ENCODE data around the gene RCE1. TPM values are rescaled to one million over a fixed set of nuclear protein-coding genes. Genes with fewer than 3 reads are reported as not detected.

The RCE1 gene
- total RNA-seq, 2 donors from 2014 or later = 25.5 to 28.3 TPM

DNA sequence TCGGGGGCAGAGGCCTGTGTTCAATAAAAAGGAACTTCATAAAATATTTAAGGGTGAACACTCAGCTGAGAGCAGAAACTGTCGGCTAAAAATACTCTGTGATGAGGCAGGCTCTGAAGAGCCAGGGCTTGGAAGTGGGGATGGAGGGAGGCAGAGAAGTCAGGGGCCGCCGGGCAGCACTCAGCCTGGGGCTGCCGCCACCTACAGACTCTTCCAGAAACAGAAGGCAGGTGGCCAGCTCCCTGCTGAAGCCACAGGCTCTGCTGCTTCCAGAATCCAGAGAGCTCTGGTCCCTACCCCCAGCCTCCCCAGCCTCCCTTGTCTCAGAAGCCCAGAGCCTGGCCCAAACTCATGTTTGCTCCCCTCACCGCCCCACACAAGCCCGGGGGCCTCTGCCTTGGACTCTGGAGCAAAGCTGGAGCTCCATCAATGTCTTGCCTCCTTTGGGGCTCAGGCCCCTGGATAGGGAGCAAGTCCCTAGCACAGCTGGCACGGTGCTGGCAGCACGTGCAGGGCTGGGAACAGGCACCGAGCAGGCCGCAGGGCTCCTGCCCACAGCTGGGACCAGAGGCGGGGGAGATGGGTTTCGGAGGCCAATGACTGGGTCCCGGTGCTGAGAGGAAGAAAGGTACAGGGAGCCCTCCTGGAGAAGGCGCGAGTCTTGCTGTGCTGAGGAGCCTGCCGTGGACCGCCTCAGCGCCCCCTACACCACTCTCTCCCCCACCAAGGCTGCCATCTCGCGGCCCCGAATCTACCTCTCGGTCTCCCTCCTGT is 21.9 kb downstream of the RCE1 start:
- no peak for DNase-seq
- peak; percentile 33 for ATAC-seq
- intact Hi-C loops (cut with DNase I, micrococcal nuclease) = no loop called here

- intact Hi-C loops (cut with DNase I, micrococcal nuclease) = no loop called here
- ATAC-seq (no peak), DNase-seq (no peak)
These were observed 22.8 kb downstream of the RCE1 start for GRCh38 chr11:66866007-66866406.

- DNase-seq (peak in 1 of 2 donors; percentile 21), ATAC-seq (no peak)
- intact Hi-C loops (cut with DNase I, micrococcal nuclease) = no loop called here
These were observed 23.3 kb downstream of the RCE1 start for GRCh38 chr11:66866511-66866986.

- DNase-seq (peak in 1 of 2 donors; percentile 21), ATAC-seq (no peak)
- intact Hi-C loops (cut with DNase I, micrococcal nuclease) = no loop called here
These were observed 24.3 kb downstream of the RCE1 start for GRCh38 chr11:66867425-66868040.

GRCh38 chr11:66868082-66868725 is 25.0 kb downstream of the RCE1 start:
- DNase-seq (no peak), ATAC-seq (no peak)
- intact Hi-C loops (cut with DNase I, micrococcal nuclease) = no loop called here

DNA sequence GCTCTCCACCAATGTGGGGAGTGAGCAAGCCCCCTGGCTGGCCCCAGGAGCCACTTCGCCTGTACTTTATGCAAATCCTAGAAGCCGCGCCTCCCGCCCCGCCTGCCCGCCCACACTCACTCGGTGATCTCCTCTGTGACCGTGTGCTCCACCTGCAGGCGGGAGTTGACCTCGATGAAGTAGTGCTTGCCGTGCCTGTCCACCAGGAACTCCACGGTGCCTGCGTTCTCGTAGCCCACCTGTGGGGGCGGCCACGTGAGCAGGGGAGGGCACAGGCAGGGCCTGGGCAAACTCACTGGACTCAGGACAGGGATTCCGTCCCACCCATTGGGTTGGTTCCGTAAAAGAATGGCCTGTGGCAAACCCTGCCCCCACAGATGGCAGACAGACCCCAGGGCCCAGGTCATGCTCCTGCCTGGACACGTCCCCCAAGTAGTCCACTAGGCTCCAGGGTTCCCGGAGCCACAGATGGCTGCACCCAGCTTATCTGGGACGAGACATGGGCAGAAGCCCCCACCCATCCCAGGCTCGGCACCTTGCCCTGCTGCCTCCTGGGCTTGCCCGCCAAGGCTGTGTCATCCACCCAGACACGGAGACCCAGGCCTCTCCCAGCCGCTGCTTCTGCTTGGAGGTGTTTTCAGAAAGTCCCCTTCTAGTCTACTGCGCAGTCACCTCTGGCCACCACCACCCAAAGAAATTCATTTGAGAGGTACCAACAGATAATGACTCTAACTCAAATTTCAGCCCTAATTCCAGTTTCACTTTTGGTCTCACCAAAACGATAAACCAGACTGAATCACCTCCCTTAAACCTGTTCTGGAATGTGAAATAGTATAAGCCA is 25.7 kb downstream of the RCE1 start:
- DNase-seq (peak; percentile 81 to 91), ATAC-seq (peak; percentile 64)
- intact Hi-C loops (cut with DNase I, micrococcal nuclease) = no loop called here

DNA sequence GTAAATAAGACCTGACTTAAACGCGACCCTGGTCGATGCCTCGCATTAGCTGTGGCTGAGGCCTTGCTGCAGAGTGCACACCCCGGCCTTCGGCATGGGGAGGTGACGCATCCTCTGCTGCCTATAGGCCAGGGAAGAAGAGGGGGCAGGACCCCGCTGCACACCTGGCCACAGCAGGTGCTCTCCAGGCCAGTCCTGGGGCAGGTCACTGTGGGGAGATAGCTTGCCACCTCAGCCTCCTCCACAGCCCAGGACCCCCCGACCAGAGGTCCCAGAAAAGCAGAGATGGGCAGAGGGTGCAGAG is 26.3 kb downstream of the RCE1 start:
- ATAC-seq (no peak), DNase-seq (no peak)
- intact Hi-C loops (cut with DNase I, micrococcal nuclease) = no loop called here

DNA sequence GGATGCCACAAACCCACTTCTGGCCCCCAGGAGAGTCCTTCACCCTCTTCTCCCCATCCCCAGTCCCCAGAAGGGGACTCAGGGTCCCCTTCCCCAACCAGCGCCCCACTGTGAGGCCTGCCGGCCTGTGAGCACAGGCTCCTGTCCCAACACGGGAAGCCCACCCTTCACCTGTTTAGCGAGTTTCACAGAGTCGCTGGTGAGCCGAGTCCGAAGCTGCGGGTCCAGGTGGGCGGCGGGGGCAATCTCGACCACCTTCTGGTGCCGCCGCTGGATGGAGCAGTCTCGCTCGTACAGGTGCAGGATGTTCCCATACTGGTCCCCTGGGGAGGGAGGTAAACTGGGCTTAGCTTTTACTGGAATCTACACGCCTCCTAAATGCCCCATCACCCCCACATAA is 26.9 kb downstream of the RCE1 start:
- no peak for ATAC-seq
- no peak for DNase-seq
- intact Hi-C loops (cut with DNase I, micrococcal nuclease) = no loop called here

- ATAC-seq (no peak), DNase-seq (no peak)
- intact Hi-C loops (cut with DNase I, micrococcal nuclease) = no loop called here
These were observed 27.6 kb downstream of the RCE1 start for GRCh38 chr11:66870616-66871520.

- intact Hi-C loops (cut with DNase I, micrococcal nuclease) = no loop called here
- DNase-seq (no peak), ATAC-seq (no peak)
These were observed 28.3 kb downstream of the RCE1 start for GRCh38 chr11:66871521-66871901.

DNA sequence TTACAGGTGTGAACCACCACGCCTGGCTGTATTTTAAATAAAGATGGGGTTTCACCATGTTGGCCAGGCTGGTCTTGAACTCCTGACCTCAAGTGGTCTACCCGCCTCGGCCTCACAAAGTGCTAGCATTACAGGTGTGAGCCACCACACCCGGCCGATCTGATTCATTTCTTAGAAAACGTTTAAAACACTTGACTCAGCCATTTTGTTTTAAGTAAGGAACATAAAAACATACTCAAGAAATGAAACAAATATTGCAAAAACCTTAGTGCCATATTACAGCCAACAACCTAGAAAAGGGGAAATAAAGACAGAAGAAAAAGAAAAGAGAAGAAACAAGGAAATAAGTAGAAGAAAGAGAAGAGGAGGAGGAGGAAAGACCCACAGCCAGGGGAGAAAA is 31.0 kb downstream of the RCE1 start:
- no peak for DNase-seq
- ATAC-seq = no peak
- intact Hi-C loops (cut with DNase I, micrococcal nuclease) = no loop called here

GRCh38 chr11:66875378-66875777 is 32.1 kb downstream of the RCE1 start:
- intact Hi-C loops (cut with DNase I, micrococcal nuclease) = no loop called here
- no peak for ATAC-seq
- DNase-seq = no peak

DNA sequence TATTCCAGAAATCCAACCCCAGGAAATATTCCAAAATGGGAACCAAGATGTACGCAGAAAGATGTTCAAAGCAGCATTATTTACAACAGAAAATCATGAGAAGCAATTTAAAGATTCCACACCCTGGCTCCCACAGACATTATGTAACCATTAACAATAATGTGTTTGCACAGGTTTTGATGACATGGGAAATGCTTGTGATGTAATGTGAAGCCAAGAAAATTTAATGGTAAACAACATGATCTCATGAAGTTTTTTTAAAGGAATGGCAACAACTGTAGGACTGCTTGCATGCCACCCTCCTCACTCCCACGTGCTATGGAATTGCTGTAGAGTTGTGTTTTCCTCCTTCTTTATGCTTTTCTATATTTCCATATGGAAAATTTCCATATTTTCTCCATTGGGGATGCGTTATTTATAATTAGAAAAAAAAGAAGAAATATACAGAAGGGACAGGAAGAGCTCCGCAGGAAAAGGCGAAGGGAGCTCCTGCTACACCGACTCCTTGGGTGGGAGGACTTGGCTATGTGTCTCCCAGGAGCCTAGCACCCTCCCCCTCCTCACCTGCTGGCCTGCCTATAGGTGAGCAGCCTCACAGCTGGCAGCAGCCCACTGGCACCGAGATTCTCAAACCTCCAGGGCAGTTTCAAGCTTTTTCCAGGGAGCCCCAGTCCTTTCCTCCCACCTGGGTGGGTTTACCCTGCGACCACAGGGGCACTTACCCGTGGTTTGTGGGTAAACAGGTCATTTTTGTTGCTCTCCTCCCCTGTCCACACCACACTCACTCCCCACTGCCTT is 34.5 kb downstream of the RCE1 start:
- intact Hi-C loops (cut with DNase I, micrococcal nuclease) = no loop called here
- no peak for ATAC-seq
- no peak for DNase-seq

GRCh38 chr11:66878474-66878873 is 35.2 kb downstream of the RCE1 start:
- DNase-seq = no peak
- no peak for ATAC-seq
- intact Hi-C loops (cut with DNase I, micrococcal nuclease) = no loop called here

DNA sequence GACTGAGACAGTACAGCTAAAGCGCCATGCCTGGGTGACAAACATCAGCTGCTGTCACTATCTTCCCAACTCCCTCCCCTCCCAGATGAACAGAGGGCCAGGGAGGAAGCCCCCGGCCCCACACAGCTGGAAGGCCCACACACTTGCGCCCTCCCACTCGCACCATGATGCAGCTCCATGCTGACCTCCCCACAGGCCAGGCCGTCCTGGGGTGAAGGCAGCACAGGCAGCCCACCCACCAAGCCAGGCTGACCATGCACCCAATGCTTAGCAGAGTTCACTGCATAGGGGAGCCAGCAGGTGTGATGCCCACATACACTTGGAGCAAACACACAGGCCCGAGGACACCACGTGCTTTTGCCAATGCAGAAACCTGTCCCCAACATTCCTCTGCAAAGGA is 35.8 kb downstream of the RCE1 start:
- DNase-seq = no peak
- intact Hi-C loops (cut with DNase I, micrococcal nuclease) = no loop called here
- no peak for ATAC-seq

GRCh38 chr11:66879583-66879982 is 36.3 kb downstream of the RCE1 start:
- intact Hi-C loops (cut with DNase I, micrococcal nuclease) = no loop called here
- DNase-seq = no peak
- ATAC-seq = no peak

- no peak for DNase-seq
- no peak for ATAC-seq
- intact Hi-C loops (cut with DNase I, micrococcal nuclease) = no loop called here
These were observed 36.8 kb downstream of the RCE1 start for GRCh38 chr11:66879999-66880398.

Data from left colon (tissue), 2 donors.